ENCODE results near the gene MAGOHB. TPM values are rescaled to one million over a fixed set of nuclear protein-coding genes. Genes with fewer than 3 reads are reported as not detected.

MAGOHB gene
- total RNA-seq, 1 donor from 2014 or later: 30.5 TPM

DNA sequence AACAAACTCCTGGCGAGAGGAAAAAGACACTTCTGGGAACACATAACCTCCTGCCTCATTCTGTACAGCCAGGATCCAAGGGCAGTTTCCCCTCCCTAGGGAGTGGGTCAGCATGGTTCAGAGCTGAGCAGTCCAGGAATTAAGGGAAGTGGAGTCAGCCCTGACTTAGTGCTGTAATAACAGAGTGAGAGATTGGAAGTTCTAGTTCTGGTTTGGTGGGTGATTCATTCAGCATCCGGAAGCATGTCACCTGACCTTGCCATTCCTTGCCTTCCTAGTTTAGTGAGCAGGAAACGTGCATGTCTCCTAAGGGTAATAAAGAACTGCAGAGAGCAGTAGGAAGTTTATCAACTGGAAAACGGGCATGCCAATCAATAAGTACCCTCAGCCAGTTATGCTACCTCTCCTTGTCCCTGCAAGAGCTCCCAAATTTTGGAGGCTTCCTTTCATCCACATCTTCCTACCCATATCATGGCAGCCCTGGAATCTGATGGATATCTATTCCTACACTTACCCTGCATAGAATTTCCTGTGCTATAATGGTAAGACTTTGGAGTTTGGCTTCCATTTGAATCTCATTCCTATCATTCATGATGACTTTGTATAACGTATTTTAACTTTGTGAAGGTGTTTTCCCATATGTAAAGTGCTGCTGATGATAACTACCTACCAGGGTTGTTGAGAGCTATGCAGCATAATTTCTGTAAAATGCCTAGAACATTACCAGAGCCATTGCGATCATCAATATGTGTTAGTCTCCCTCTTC, 28.5 kb upstream of the MAGOHB start:
- TF ChIP-seq EZH2 (IDR thresholded peaks at IDR 0.05; ENCODE audit: insufficient read depth, low read length) (no peak), CTCF (IDR thresholded peaks at IDR 0.05; ENCODE audit: insufficient read depth, low read depth, low read length) (no peak)
- H3K9me3 Mint-ChIP-seq (ENCODE audit: unreplicated experiment): peaks cover 31% of the 10 kb centered on the region
- H3K36me3 ChIP-seq (ENCODE audit: insufficient read depth, low read length): no peaks in the 10 kb centered on the region
- H3K27me3 ChIP-seq (ENCODE audit: insufficient read depth, low read length): no peaks in the 10 kb centered on the region
- H3K9me3 ChIP-seq (ENCODE audit: insufficient read depth, low read depth, low read length): peaks cover 7% of the 10 kb centered on the region
- DNase-seq (ENCODE audit: low read depth) (peak; percentile 40), FAIRE-seq (peak; percentile 43)
- peaks cover 10% of the 10 kb centered on the region for H3K4me1 ChIP-seq (ENCODE audit: insufficient read depth, low read length)
- H3K4me3 ChIP-seq (ENCODE audit: insufficient read depth, low read depth, low read length): no peak overlapping the region
- H3K27ac ChIP-seq (ENCODE audit: low read depth, low read length): no peak overlapping the region
- H2AFZ ChIP-seq (ENCODE audit: low read depth, low read length): peak overlapping the region; percentile 35
- peaks cover 3% of the 10 kb centered on the region for H3K4me1 Mint-ChIP-seq (ENCODE audit: low read depth, unreplicated experiment)
- no peaks in the 10 kb centered on the region for H3K27me3 Mint-ChIP-seq (ENCODE audit: low read depth, unreplicated experiment)
- H3K9ac ChIP-seq (ENCODE audit: low read length): no peak overlapping the region
- H3K27ac Mint-ChIP-seq (ENCODE audit: unreplicated experiment): no peak overlapping the region
- H3K36me3 Mint-ChIP-seq (ENCODE audit: low read depth, unreplicated experiment): peaks cover 11% of the 10 kb centered on the region
- no peaks in the 10 kb centered on the region for H4K20me1 ChIP-seq (ENCODE audit: insufficient read depth, low read length)
- no peaks in the 10 kb centered on the region for H3K79me2 ChIP-seq (ENCODE audit: insufficient read depth, low read length)
- H3K4me3 Mint-ChIP-seq (ENCODE audit: unreplicated experiment): no peak overlapping the region
- H3K4me2 ChIP-seq (ENCODE audit: low read length): peak overlapping the region; percentile 54

GRCh38 chr12:10638728-10639127, 25.3 kb upstream of the MAGOHB start:
- H3K9me3 Mint-ChIP-seq (ENCODE audit: unreplicated experiment): peaks cover 8% of the 10 kb centered on the region
- no peak overlapping the region for H3K4me3 Mint-ChIP-seq (ENCODE audit: unreplicated experiment)
- H3K9me3 ChIP-seq (ENCODE audit: insufficient read depth, low read depth, low read length): no peaks in the 10 kb centered on the region
- H3K36me3 ChIP-seq (ENCODE audit: insufficient read depth, low read length): no peaks in the 10 kb centered on the region
- H3K4me1 Mint-ChIP-seq (ENCODE audit: low read depth, unreplicated experiment): peaks cover 21% of the 10 kb centered on the region
- no peaks in the 10 kb centered on the region for H3K36me3 Mint-ChIP-seq (ENCODE audit: low read depth, unreplicated experiment)
- H3K79me2 ChIP-seq (ENCODE audit: insufficient read depth, low read length): no peaks in the 10 kb centered on the region
- H3K9ac ChIP-seq (ENCODE audit: low read length): no peak overlapping the region
- H3K4me2 ChIP-seq (ENCODE audit: low read length): no peak overlapping the region
- H3K4me3 ChIP-seq (ENCODE audit: insufficient read depth, low read depth, low read length): no peak overlapping the region
- no peak overlapping the region for H2AFZ ChIP-seq (ENCODE audit: low read depth, low read length)
- H3K27ac ChIP-seq (ENCODE audit: low read depth, low read length): no peak overlapping the region
- no peak overlapping the region for H3K27ac Mint-ChIP-seq (ENCODE audit: unreplicated experiment)
- H3K27me3 ChIP-seq (ENCODE audit: insufficient read depth, low read length): no peaks in the 10 kb centered on the region
- no peaks in the 10 kb centered on the region for H4K20me1 ChIP-seq (ENCODE audit: insufficient read depth, low read length)
- FAIRE-seq (no peak), DNase-seq (ENCODE audit: low read depth) (no peak)
- TF ChIP-seq CTCF (IDR thresholded peaks at IDR 0.05; ENCODE audit: insufficient read depth, low read depth, low read length) (no peak), EZH2 (IDR thresholded peaks at IDR 0.05; ENCODE audit: insufficient read depth, low read length) (no peak)
- peaks cover 21% of the 10 kb centered on the region for H3K4me1 ChIP-seq (ENCODE audit: insufficient read depth, low read length)
- H3K27me3 Mint-ChIP-seq (ENCODE audit: low read depth, unreplicated experiment): no peaks in the 10 kb centered on the region

GRCh38 chr12:10636611-10637010, 23.2 kb upstream of the MAGOHB start:
- no peaks in the 10 kb centered on the region for H3K79me2 ChIP-seq (ENCODE audit: insufficient read depth, low read length)
- H3K9ac ChIP-seq (ENCODE audit: low read length): no peak overlapping the region
- H3K27me3 Mint-ChIP-seq (ENCODE audit: low read depth, unreplicated experiment): no peaks in the 10 kb centered on the region
- FAIRE-seq (no peak), DNase-seq (ENCODE audit: low read depth) (no peak)
- no peaks in the 10 kb centered on the region for H3K36me3 ChIP-seq (ENCODE audit: insufficient read depth, low read length)
- no peaks in the 10 kb centered on the region for H4K20me1 ChIP-seq (ENCODE audit: insufficient read depth, low read length)
- no peaks in the 10 kb centered on the region for H3K36me3 Mint-ChIP-seq (ENCODE audit: low read depth, unreplicated experiment)
- no peak for TF ChIP-seq CTCF (IDR thresholded peaks at IDR 0.05; ENCODE audit: insufficient read depth, low read depth, low read length)
- no peak for TF ChIP-seq EZH2 (IDR thresholded peaks at IDR 0.05; ENCODE audit: insufficient read depth, low read length)
- peaks cover 24% of the 10 kb centered on the region for H3K4me1 Mint-ChIP-seq (ENCODE audit: low read depth, unreplicated experiment)
- H3K4me1 ChIP-seq (ENCODE audit: insufficient read depth, low read length): peaks cover 16% of the 10 kb centered on the region
- no peak overlapping the region for H3K4me3 Mint-ChIP-seq (ENCODE audit: unreplicated experiment)
- H3K4me2 ChIP-seq (ENCODE audit: low read length): no peak overlapping the region
- no peaks in the 10 kb centered on the region for H3K9me3 ChIP-seq (ENCODE audit: insufficient read depth, low read depth, low read length)
- H3K27ac ChIP-seq (ENCODE audit: low read depth, low read length): no peak overlapping the region
- no peak overlapping the region for H2AFZ ChIP-seq (ENCODE audit: low read depth, low read length)
- no peak overlapping the region for H3K27ac Mint-ChIP-seq (ENCODE audit: unreplicated experiment)
- no peaks in the 10 kb centered on the region for H3K27me3 ChIP-seq (ENCODE audit: insufficient read depth, low read length)
- peaks cover 8% of the 10 kb centered on the region for H3K9me3 Mint-ChIP-seq (ENCODE audit: unreplicated experiment)
- no peak overlapping the region for H3K4me3 ChIP-seq (ENCODE audit: insufficient read depth, low read depth, low read length)
